Neuronal stem cell (in vitro differentiated cells): ENCODE results near the gene TNFRSF12A.
A peak's percentile ranks its signal among the peaks of the same experiment; 100 is the strongest.

Experiments used
- DNase-seq: peaks from one replicate; pipeline ENCODE4 v3.0.0-alpha.2; 2013; ENCODE audit warnings: low spot score
- H2AFZ ChIP-seq: one replicate; pipeline ENCODE4 v1.6.1; 2013; ENCODE audit warnings: mild to moderate bottlenecking, low read length, inconsistent platforms
- H2AK5ac ChIP-seq: 2 replicates; pipeline ENCODE4 v1.6.1; 2013; ENCODE audit warnings: low read depth, mild to moderate bottlenecking, inconsistent platforms, low read length, moderate library complexity, mixed read lengths
- H2BK120ac ChIP-seq: 2 replicates; pipeline ENCODE4 v1.6.1; 2013; ENCODE audit warnings: low read depth, mild to moderate bottlenecking, inconsistent platforms, low read length, moderate library complexity, mixed read lengths
- H2BK12ac ChIP-seq: one replicate; pipeline ENCODE4 v1.6.1; 2013; ENCODE audit warnings: low read length, inconsistent platforms
- H2BK15ac ChIP-seq: 2 replicates; pipeline ENCODE4 v1.6.1; 2013; ENCODE audit warnings: mild to moderate bottlenecking, low read length, inconsistent platforms, mixed read lengths
- H2BK5ac ChIP-seq: one replicate; pipeline ENCODE4 v1.6.1; 2013; ENCODE audit warnings: inconsistent platforms, mild to moderate bottlenecking, low read length, moderate library complexity
- H3K14ac ChIP-seq: one replicate; pipeline ENCODE4 v1.6.1; 2013; ENCODE audit warnings: low read length, inconsistent platforms
- H3K18ac ChIP-seq: 2 replicates; pipeline ENCODE4 v1.6.1; 2013; ENCODE audit warnings: low read length, inconsistent platforms
- H3K23ac ChIP-seq: 2 replicates; pipeline ENCODE4 v1.6.1; 2013; ENCODE audit warnings: low read depth, mild to moderate bottlenecking, mixed read lengths, low read length, inconsistent platforms; ENCODE audit not compliant: poor library complexity
- H3K27ac ChIP-seq: replicated peaks from 3 replicates; pipeline ENCODE4 v1.5.1; 2013; ENCODE audit warnings: low read length, inconsistent platforms
- H3K27me3 ChIP-seq, 3 experiments: 2 replicates each; pipeline ENCODE4 v1.6.1; 2013; ENCODE audit warnings: low read length in 3 of 3, mild to moderate bottlenecking in 2 of 3, inconsistent platforms in 1 of 3, low read depth in 1 of 3, mixed read lengths in 1 of 3, moderate library complexity in 1 of 3; ENCODE audit not compliant: control insufficient read depth in 3 of 3, insufficient read depth in 3 of 3
- H3K36me3 ChIP-seq, 2 donors: replicated peaks in 1 of 2; 2 replicates each; pipeline ENCODE4 v1.6.1; 2013; ENCODE audit warnings: low read length in 2 of 2; ENCODE audit not compliant: control insufficient read depth in 2 of 2, insufficient read depth in 2 of 2
- H3K4ac ChIP-seq: 2 replicates; pipeline ENCODE4 v1.6.1; 2013; ENCODE audit warnings: inconsistent platforms, mild to moderate bottlenecking, low read length, moderate library complexity
- H3K4me1 ChIP-seq, 2 donors: 1 replicate in 1 of 2; 2 replicates in 1 of 2; pipeline ENCODE4 v1.6.1; 2013; ENCODE audit warnings: low read length in 2 of 2, low read depth in 1 of 2; ENCODE audit not compliant: control insufficient read depth in 2 of 2, insufficient read depth in 1 of 2
- H3K4me2 ChIP-seq: one replicate; pipeline ENCODE4 v1.6.1; 2013; ENCODE audit warnings: mild to moderate bottlenecking, low read length, inconsistent platforms; ENCODE audit not compliant: insufficient read depth, poor library complexity, severe bottlenecking
- H3K4me3 ChIP-seq, 2 donors: 2 replicates each; pipeline ENCODE4 v1.5.1; 2013; ENCODE audit warnings: low read length in 2 of 2, mild to moderate bottlenecking in 2 of 2, inconsistent platforms in 1 of 2, moderate library complexity in 1 of 2
- H3K79me1 ChIP-seq: one replicate; pipeline ENCODE4 v1.6.1; 2013; ENCODE audit warnings: low read depth, mild to moderate bottlenecking, inconsistent platforms, low read length, moderate library complexity
- H3K9ac ChIP-seq: one replicate; pipeline ENCODE4 v1.6.1; 2013; ENCODE audit warnings: mild to moderate bottlenecking, low read depth, low read length, inconsistent platforms; ENCODE audit not compliant: poor library complexity
- H3K9me3 ChIP-seq, 2 donors: replicated peaks in 1 of 2; 2 replicates each; pipeline versions ENCODE3 to v1.6.1; 2013; ENCODE audit warnings: low read length in 2 of 2, mild to moderate bottlenecking in 2 of 2, inconsistent platforms in 1 of 2, low read depth in 1 of 2, mixed read lengths in 1 of 2, moderate library complexity in 1 of 2; ENCODE audit not compliant: control insufficient read depth in 2 of 2, insufficient read depth in 1 of 2
- H4K8ac ChIP-seq: one replicate; pipeline ENCODE4 v1.6.1; 2013; ENCODE audit warnings: low read depth, mild to moderate bottlenecking, inconsistent platforms, low read length, moderate library complexity
- H4K91ac ChIP-seq: one replicate; pipeline ENCODE4 v1.6.1; 2013; ENCODE audit warnings: low read length, low read depth, mild to moderate bottlenecking, inconsistent platforms; ENCODE audit not compliant: poor library complexity
- WGBS, 2 donors: extraction: QIAGEN DNeasy Blood & Tissue Kit; methylation state at CpG; one replicate each; pipeline ENCODE4 v1.1.7; 2013; ENCODE audit warnings: missing lambda C conversion rate in 2 of 2, mixed read lengths in 1 of 2; ENCODE audit not compliant: insufficient read length in 2 of 2, insufficient replicate concordance in 1 of 2; ENCODE audit errors: extremely low coverage in 2 of 2; 5-methylcytosine and 5-hydroxymethylcytosine counted together

Gene TNFRSF12A

DNA sequence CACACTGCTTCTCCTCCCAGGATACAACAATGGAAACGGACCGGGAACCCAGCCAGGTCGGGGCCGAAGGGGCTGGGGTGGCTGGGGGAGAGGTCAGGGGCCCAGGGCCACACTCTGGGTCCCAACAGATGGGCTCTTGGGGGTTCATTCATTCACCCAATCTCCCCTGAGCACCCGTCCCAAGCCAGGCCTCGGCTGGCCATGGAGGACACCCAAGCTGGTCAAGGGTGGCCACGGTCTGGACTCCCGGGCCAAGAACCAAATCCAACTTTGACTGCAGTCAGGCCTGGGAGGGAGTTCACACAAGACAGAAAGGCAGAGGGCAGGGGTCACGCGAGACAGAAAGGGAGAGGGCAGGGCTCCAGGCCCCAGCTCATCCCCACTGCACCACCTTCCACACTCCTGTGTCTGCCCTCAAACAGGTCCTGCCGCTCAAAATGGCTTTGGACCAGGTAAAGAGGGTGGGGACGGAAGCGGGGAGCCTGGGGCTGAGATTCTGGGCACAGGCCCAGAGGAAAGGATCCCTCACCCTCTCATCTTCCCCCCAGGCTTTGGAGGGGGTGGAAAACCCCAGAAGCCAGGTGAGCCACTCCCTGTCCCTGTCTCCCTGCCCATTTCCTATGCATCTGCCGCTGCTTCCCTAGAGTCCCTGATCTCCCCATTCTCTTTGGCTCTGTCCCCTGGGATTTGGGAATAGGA is 27.6 kb upstream of the TNFRSF12A start:
- Histone ChIP-seq H2AK5ac (no peak overlapping the region), H2BK15ac (no peak overlapping the region), H2BK120ac (no peak overlapping the region), H3K14ac (no peak overlapping the region), H2BK12ac (peak overlapping the region; percentile 10), H2AFZ (no peak overlapping the region), H3K4ac (no peak overlapping the region), H3K9ac (no peak overlapping the region), H3K27me3 (peaks cover 0 to 79% (median 0%) of the 10 kb centered on the region in 3 experiments), H4K91ac (no peak overlapping the region), H2BK5ac (peak overlapping the region; percentile 24), H3K36me3 (no peaks in the 10 kb centered on the region), H3K4me3 (peak overlapping the region in 1 of 2 donors; percentile 17), H3K4me1 (peaks cover 0 to 4% of the 10 kb centered on the region in 2 donors), H3K27ac (no peak overlapping the region), H3K4me2 (no peak overlapping the region), H3K79me1 (no peaks in the 10 kb centered on the region), H3K23ac (no peak overlapping the region), H4K8ac (no peak overlapping the region), H3K18ac (peak overlapping the region; percentile 64), H3K9me3 (no peaks in the 10 kb centered on the region)
- DNase-seq, result no peak
- WGBS, 2 donors, result no CpG with 5 or more reads among the region's 14 CpGs

GRCh38 chr16:2996298-2996697 is 23.9 kb upstream of the TNFRSF12A start:
- no CpG with 5 or more reads among the region's 13 CpGs for WGBS, 2 donors
- peaks cover 0 to 3% of the 10 kb centered on the region in 2 donors for H3K4me1 ChIP-seq
- H3K4me2 ChIP-seq, result no peak overlapping the region
- H3K27ac ChIP-seq, result no peak overlapping the region
- H3K14ac ChIP-seq, result no peak overlapping the region
- peak overlapping the region; percentile 91 for H2BK15ac ChIP-seq
- H3K79me1 ChIP-seq, result peaks cover 2% of the 10 kb centered on the region
- no peaks in the 10 kb centered on the region for H3K9me3 ChIP-seq
- H2BK120ac ChIP-seq, result no peak overlapping the region
- peak overlapping the region; percentile 25 for H3K23ac ChIP-seq
- no peak overlapping the region for H4K91ac ChIP-seq
- H3K9ac ChIP-seq, result peak overlapping the region; percentile 50
- H2AFZ ChIP-seq, result no peak overlapping the region
- DNase-seq, result no peak
- peak overlapping the region; percentile 48 for H2BK5ac ChIP-seq
- H3K27me3 ChIP-seq, result peaks cover 0 to 79% (median 0%) of the 10 kb centered on the region in 3 experiments
- H2AK5ac ChIP-seq, result no peak overlapping the region
- H2BK12ac ChIP-seq, result no peak overlapping the region
- H3K4ac ChIP-seq, result no peak overlapping the region
- peak overlapping the region; percentile 64 for H3K18ac ChIP-seq
- H3K36me3 ChIP-seq, result no peaks in the 10 kb centered on the region
- no peak overlapping the region for H4K8ac ChIP-seq
- no peak overlapping the region for H3K4me3 ChIP-seq

DNA sequence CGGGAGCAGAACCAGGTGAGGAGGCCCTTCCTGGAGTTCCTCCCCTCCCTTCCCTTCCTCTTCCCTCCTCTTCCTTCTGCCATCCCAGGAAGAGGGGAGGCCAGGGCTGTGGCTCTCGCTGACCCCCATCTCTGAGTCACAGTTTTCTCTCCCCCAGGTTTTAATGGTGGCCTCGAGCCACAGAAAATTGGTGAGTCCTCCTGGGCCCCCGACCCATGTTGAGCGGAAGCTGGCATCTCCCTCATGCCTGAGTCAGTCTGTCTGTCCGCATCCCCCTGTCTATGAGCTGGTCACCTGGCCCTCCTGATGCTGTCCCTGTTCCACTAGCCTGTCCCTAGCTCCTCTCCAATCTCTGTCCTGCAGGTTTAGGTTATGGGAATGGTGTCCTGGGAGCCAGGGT is 20.2 kb upstream of the TNFRSF12A start:
- Histone ChIP-seq H4K91ac (peak overlapping the region; percentile 30), H2AK5ac (no peak overlapping the region), H3K4ac (no peak overlapping the region), H3K23ac (no peak overlapping the region), H3K4me3 (no peak overlapping the region), H3K36me3 (no peaks in the 10 kb centered on the region), H3K18ac (no peak overlapping the region), H2BK12ac (no peak overlapping the region), H3K79me1 (peaks cover 2% of the 10 kb centered on the region), H3K27me3 (peaks cover 3 to 65% (median 7%) of the 10 kb centered on the region in 3 experiments), H3K4me1 (peaks cover 0 to 2% of the 10 kb centered on the region in 2 donors), H4K8ac (no peak overlapping the region), H3K9me3 (no peaks in the 10 kb centered on the region), H3K4me2 (no peak overlapping the region), H3K27ac (no peak overlapping the region), H3K14ac (no peak overlapping the region), H2BK120ac (no peak overlapping the region), H3K9ac (no peak overlapping the region), H2BK15ac (no peak overlapping the region), H2AFZ (no peak overlapping the region), H2BK5ac (no peak overlapping the region)
- WGBS, 2 donors, result no CpG with 5 or more reads among the region's 6 CpGs
- no peak for DNase-seq

GRCh38 chr16:3000540-3000939 is 19.6 kb upstream of the TNFRSF12A start:
- Histone ChIP-seq H3K23ac (peak overlapping the region; percentile 12), H3K4ac (no peak overlapping the region), H3K36me3 (no peaks in the 10 kb centered on the region), H2AFZ (no peak overlapping the region), H2AK5ac (peak overlapping the region; percentile 81), H4K91ac (no peak overlapping the region), H3K27ac (no peak overlapping the region), H2BK15ac (peak overlapping the region; percentile 81), H2BK120ac (no peak overlapping the region), H3K9me3 (no peaks in the 10 kb centered on the region), H3K4me2 (no peak overlapping the region), H3K79me1 (peaks cover 2% of the 10 kb centered on the region), H4K8ac (no peak overlapping the region), H2BK5ac (no peak overlapping the region), H3K18ac (no peak overlapping the region), H3K4me1 (peaks cover 0 to 2% of the 10 kb centered on the region in 2 donors), H2BK12ac (no peak overlapping the region), H3K27me3 (peaks cover 4 to 70% (median 12%) of the 10 kb centered on the region in 3 experiments), H3K9ac (peak overlapping the region; percentile 63), H3K4me3 (no peak overlapping the region), H3K14ac (no peak overlapping the region)
- no CpG with 5 or more reads among the region's 4 CpGs for WGBS, 2 donors
- DNase-seq, result no peak
